IPS DF 4.7 (cell line): ENCODE data around the gene MYLK.

Experiments
- DNase-seq: peaks from one replicate; pipeline ENCODE4 v3.0.0-alpha.2; 2013; ENCODE audit warnings: low spot score; ENCODE audit errors: extremely low read depth

MYLK gene

GRCh38 chr3:123795471-123796251 lies 88.5 kb downstream of the MYLK start:
- DNase-seq, result no peak

GRCh38 chr3:123793425-123793824 lies 90.7 kb downstream of the MYLK start:
- no peak for DNase-seq

DNA sequence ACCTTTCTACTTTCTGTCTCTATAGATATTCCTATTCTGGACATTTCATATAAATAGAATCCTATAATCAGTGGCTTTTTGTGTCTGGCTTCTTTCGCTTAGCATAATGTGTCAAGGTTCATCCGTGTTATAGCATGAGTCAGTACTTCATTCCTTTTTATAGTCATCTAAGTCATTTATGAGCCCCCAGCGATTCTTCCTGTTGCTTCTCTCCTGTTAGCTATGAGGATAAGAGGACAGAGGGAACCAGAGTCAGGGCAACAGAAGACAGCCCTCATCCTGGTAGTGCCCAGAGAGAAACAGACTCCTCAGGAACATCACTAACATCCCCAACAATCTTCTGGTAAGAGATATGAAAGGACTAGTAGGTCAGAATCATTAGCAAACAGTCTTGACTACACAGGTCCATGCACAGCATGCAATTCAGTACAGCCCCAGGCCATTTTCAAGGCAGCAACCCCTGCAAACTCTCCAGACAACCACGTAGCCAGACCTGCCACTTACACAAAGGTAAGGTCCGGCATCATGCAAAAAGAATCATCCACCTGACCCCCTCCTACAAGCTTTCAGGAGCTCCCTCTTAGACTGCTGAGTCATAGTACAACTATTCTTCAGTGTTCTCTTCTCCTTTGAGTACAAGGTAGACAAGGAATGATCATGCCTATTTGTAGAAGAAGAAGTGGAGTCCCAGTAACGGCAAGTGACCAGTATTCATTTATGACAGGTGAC lies 91.5 kb downstream of the MYLK start:
- no peak for DNase-seq

DNA sequence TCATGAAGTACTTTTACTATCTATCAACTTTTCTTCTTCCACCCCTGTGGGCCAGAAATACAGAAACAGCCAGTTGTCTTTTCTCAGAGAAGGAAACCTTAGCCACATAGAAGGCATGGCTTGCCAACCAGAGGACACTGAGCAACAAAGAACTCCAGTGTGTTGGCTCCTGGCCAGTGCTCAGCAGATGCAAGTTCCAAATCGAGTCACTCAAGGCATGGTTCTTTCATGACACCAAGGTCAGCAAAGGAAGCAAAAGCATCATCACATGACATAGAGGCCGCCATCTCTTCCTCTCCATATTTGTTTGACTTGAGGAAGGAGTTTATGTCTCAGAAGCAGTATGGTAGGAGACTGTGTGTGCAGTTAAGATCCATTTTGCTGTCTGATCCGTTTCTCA lies 92.2 kb downstream of the MYLK start:
- no peak for DNase-seq

GRCh38 chr3:123791417-123791816 lies 92.7 kb downstream of the MYLK start:
- DNase-seq, result no peak

- DNase-seq, result no peak
Measured at GRCh38 chr3:123791073-123791370, 93.1 kb downstream of the MYLK start.

DNA sequence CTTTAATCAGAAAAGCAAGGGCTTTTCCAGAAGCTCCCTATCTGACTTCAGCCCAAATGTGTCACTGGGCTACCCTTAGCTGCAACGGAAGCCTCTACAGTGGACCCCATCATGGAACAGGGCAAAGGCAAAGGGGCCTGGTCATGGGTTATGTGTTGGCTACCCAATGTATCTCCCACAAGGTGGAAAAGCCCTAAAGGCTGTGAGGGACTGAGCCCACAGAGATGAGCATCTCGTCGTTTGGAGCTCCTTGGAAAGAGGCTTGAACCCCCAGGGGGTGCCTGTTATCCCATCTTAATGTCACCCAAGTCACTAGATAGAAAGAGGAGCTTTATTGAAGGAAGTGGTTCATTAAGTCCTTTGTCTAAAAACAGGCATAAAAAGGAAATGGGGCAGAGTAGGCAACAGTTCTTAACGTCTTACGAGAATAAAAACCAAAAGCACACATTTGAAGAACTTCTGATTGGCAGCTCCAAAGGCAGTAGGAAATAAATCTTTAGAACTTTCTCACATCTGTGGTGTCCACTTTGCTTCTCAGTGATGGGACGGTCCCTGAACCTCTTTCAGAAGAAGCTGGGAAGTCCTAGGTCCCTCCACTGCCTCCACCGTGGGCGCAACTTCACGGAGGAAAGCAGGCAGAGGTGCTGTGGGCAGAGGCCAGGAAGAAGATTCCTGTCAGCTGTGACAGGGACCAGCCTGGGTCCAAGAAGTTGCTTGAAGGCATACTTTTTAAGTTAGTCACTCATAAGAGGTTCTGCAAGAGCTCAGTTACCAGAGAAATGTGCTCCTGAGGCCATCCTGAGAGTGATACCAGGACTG lies 93.7 kb downstream of the MYLK start:
- DNase-seq, result no peak

DNA sequence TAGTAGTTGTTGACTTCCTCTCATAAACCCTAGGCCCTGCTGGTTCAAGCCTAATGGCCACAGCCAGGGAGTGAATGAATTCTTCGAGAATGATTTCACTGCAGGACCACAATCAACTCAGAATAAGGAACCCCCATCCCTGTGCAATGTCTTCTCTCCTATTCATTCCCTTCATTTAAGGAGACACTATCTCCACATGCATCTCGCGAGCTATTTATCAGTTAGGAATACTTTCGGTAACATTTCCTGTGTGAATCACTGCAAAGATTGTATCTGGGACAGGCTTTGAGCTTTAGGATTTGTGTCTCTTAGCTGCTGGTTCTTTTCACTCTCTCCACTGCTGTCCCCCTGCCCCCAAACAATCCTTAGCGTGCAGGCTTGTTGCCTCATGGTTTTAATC lies 94.4 kb downstream of the MYLK start:
- DNase-seq, result no peak

GRCh38 chr3:123789160-123789559 lies 95.0 kb downstream of the MYLK start:
- DNase-seq, result no peak

DNA sequence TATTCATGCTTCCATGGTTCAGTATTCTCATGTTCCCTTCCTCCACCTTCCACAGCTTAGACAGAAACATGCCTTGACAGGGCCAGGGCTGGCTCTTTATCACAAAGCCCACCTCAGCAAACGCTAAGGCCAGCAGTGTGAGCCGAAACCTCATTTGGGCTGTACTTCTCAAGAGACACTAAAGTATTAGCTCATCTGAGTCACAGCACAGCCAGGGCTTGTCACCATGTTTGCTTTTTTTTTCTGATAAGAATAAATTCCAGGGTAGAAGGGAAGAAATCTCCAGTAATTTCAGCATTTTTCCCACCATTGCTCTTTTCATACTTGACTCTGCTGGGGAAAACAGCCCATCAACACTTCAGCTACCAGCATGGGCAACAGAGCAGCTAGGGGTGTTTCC lies 95.4 kb downstream of the MYLK start:
- no peak for DNase-seq

DNA sequence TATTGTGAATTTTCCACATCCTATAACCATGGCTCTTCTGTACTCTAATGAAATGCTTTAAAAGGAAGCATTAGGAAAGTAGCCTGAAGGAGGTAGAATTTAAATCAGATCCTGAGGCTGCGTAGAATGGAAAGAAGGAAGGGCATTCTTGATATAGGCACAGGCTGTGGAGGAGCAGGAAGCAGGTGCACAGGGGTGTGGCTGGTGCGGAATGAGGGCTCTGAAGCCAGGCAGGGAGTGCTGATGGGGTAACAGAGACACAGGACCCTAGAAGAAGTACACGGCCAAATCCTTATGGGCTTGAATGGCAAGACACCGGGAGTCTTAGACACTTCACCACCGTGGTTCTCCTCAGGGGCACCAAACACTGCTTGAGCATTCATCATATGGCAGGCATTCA lies 97.0 kb downstream of the MYLK start:
- no peak for DNase-seq

GRCh38 chr3:123785602-123786001 lies 98.5 kb downstream of the MYLK start:
- DNase-seq, result no peak

DNA sequence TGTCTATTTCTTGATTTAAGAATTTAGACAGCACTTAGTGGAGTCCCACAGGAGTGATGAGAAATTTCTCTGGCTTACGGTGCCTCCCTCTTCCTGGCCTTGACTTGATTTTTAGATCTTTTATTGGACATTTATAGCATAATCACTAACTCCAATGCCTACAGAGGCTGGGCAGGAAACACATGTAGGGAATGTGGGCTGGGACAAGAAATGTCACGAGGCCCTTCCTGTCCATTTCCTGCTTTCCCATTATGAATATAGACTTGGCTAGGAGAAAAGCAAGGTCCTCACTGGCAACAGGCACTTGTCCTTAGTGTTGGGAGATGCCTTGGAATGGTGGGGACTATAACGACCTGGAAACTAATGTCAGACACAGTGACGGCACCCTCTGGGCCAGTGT lies 100.3 kb downstream of the MYLK start:
- DNase-seq, result no peak

DNA sequence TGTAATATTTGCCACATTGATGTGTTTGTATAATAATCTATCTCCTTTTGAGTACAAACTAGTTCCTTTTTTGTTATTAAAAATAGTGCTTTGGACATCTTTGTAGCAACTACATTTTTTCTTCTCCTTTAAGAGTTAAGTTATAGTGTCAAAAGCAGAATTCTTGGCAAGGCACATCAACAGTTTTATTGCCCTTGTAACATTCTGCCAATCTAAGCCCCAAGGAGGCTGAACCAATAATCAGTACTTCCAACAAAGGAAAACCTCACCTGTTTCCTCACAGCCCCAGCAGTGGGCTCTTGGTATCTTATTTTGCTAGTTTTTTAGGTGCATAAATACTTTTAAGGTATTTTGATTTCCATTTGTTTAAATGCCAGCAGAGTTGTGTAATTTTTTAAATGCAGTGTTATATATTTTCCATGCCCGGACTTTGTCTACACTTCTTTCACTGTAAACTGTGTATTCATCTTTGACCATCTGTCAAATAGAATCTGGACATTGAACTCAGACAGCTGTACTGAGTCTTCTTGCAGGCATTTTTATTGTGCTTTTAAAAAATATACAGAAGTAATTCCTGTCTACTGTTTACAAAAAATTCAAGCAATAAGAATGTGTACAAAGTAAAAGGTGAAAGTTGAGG lies 101.0 kb downstream of the MYLK start:
- DNase-seq, result no peak

GRCh38 chr3:123782488-123782887 lies 101.6 kb downstream of the MYLK start:
- no peak for DNase-seq

GRCh38 chr3:123781571-123782275 lies 102.4 kb downstream of the MYLK start:
- DNase-seq, result no peak

GRCh38 chr3:123781138-123781537 lies 103.0 kb downstream of the MYLK start:
- no peak for DNase-seq

DNA sequence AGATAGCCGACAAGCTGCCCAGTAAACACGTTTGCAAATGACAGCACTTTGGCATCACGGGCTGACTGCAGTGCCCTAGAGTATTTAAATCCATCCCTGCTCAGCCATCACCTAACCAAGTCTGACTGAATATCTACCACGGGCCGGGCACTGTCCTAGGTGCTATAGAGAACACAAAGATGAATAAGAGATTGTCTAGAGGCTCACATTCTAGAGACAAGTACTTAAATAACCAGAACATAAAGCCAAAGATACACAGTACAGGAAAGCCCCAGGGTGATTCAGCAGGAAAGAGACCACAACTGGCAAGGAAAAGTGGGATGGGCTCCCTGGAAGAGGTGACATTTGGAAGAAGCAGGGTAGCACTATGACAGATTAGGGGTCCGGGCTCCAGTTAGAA lies 103.5 kb downstream of the MYLK start:
- no peak for DNase-seq

DNA sequence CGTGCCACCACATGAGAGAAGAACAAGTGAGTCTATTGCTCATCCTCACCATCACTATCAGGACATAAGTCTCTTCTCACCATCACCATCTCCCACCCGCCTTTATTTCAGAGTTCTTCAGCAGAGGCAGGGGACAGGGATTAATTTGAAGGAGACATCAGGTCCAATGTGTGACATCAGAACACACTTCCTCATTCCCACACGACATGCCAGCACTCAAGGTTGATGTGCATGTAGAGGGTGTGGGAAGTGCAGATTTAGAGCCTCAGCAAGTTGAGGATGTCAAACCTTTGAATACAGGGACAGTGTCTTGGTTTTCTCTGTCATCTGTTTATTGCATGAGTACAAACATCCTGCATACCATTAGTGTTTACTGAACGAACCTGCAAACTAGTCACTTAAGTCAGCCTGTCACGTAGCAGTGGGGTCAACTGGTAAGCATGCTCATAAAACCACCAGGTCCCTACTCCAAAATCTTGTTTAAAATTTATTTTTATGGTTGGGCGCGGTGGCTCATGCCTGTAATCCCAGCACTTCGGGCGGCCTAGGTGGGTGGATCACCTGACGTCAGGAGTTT lies 104.4 kb downstream of the MYLK start:
- DNase-seq, result no peak

DNA sequence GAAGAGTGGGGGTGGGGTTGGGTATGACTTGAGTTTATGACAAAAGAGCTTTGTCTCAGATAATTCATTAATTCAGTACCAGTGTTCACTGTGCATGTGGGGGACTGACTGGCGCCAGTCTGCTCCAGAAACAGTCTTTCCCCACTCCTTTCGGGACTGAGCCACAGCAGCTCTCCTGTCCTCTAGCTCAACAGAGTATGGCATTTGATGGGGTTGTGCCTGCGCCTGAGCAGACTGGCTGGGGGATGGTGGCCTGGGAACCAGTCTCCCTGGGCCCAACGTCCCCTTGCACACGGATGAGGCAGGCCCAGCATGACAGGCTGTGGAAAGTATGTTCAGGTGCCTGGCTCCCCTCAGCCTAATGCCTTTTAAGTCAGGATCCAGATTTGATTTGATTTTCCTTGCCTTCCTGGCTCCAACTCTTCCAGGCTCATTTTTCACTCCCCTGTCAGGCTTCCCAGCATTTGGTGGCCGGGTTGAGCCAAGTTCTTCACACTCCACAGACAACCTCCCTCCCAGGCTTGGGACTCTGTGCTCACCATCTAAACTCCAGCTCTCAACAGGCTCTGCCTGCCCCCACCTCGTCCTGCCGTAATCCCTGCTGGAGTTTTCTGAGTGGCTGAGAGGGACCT lies 105.0 kb downstream of the MYLK start:
- no peak for DNase-seq
